Adipocyte (in vitro differentiated cells): ENCODE measurements around the gene NBL1.

Experiments
- DNase-seq: peaks from one replicate; pipeline ENCODE4 v3.0.0-alpha.2; 2015; ENCODE audit warnings: low read depth
- H3K27me3 ChIP-seq: replicated peaks from 2 replicates; pipeline ENCODE4 v1.7.0; 2013; ENCODE audit warnings: mild to moderate bottlenecking, low read length, moderate library complexity; ENCODE audit not compliant: control insufficient read depth, insufficient read depth
- H3K36me3 ChIP-seq: 2 replicates; pipeline ENCODE4 v1.7.0; 2013; ENCODE audit warnings: low read length, mild to moderate bottlenecking, moderate library complexity; ENCODE audit not compliant: control insufficient read depth, insufficient read depth, severe bottlenecking
- H3K4me1 ChIP-seq: 2 replicates; pipeline ENCODE4 v1.7.0; 2013; ENCODE audit warnings: mild to moderate bottlenecking, low read length, moderate library complexity; ENCODE audit not compliant: control insufficient read depth, insufficient read depth
- H3K4me3 ChIP-seq: 2 replicates; pipeline ENCODE4 v1.7.0; 2013; ENCODE audit warnings: mild to moderate bottlenecking, low read length, moderate library complexity
- H3K9ac ChIP-seq: 2 replicates; pipeline ENCODE4 v1.7.0; 2013; ENCODE audit warnings: mild to moderate bottlenecking, low read length, moderate library complexity
- H3K9me3 ChIP-seq: 2 replicates; pipeline ENCODE4 v1.7.0; 2013; ENCODE audit warnings: mild to moderate bottlenecking, low read length, moderate library complexity; ENCODE audit not compliant: control insufficient read depth

The NBL1 gene

GRCh38 chr1:19705464-19705863 is 61.4 kb downstream of the NBL1 start:
- Histone ChIP-seq H3K27me3 (no peaks in the 10 kb centered on the region), H3K9me3 (no peaks in the 10 kb centered on the region), H3K36me3 (peaks cover 4% of the 10 kb centered on the region), H3K4me3 (no peak overlapping the region), H3K9ac (no peak overlapping the region), H3K4me1 (peaks cover 3% of the 10 kb centered on the region)
- no peak for DNase-seq

- Histone ChIP-seq H3K36me3 (no peaks in the 10 kb centered on the region), H3K27me3 (no peaks in the 10 kb centered on the region), H3K9me3 (no peaks in the 10 kb centered on the region), H3K4me3 (no peak overlapping the region), H3K4me1 (peaks cover 3% of the 10 kb centered on the region), H3K9ac (no peak overlapping the region)
- DNase-seq = no peak
Measured at GRCh38 chr1:19706136-19706535, 62.0 kb downstream of the NBL1 start.
